HAP-1 (cell line): ENCODE measurements around the gene SHROOM4.

ENCODE experiments used
- DNase-seq, 2 experiments: peaks; one replicate each; pipeline ENCODE4 v3.0.0-alpha.2; 2016 to 2020; ENCODE audit warnings: low spot score in 2 of 2
- H3K27me3 ChIP-seq: fragments of 250-450 bp; sonication (Bioruptor Pico); 2 replicates; pipeline ENCODE4 v1.5.1; 2020; ENCODE audit warnings: low read depth, mild to moderate bottlenecking, moderate library complexity
- H3K36me3 ChIP-seq: fragments of 250-450 bp; sonication (Bioruptor Pico); replicated peaks from 2 replicates; pipeline ENCODE4 v1.5.1; 2020; ENCODE audit warnings: mild to moderate bottlenecking
- H3K4me1 ChIP-seq: fragments of 250-450 bp; sonication (Bioruptor Pico); 2 replicates; pipeline ENCODE4 v1.5.1; 2020; ENCODE audit warnings: mild to moderate bottlenecking
- H3K4me3 ChIP-seq: fragments of 250-450 bp; sonication (Bioruptor Pico); 2 replicates; pipeline ENCODE4 v1.5.1; 2020; ENCODE audit warnings: mild to moderate bottlenecking, moderate library complexity
- H3K9me3 ChIP-seq: fragments of 250-450 bp; sonication (Bioruptor Pico); 2 replicates; pipeline ENCODE4 v1.5.1; 2020; ENCODE audit warnings: mild to moderate bottlenecking, moderate library complexity
- in situ Hi-C: fragments of 300-500 bp; cut with MboI; formaldehyde crosslinking; loops from 3 replicates; pipeline ENCODE4 v1.14.3; 2020; ENCODE audit warnings: low sequenced_read_pairs, inconsistent platforms, mixed read lengths

SHROOM4 gene

GRCh38 chrX:50813843-50814661, at the start of gene SHROOM4:
Gene SHROOM4, minus strand, starts transcription at chrX:50814194. Its CDS starts 176 bp downstream, at chrX:50814018.
- peak; percentile 87 to 88 for DNase-seq
- Histone ChIP-seq H3K9me3 (no peaks in the 10 kb centered on the region), H3K27me3 (no peaks in the 10 kb centered on the region), H3K4me1 (peaks cover 12% of the 10 kb centered on the region), H3K36me3 (no peaks in the 10 kb centered on the region), H3K4me3 (peak within 1 kb of the TSS; percentile 48)
- in situ Hi-C loops: no loop called here

DNA sequence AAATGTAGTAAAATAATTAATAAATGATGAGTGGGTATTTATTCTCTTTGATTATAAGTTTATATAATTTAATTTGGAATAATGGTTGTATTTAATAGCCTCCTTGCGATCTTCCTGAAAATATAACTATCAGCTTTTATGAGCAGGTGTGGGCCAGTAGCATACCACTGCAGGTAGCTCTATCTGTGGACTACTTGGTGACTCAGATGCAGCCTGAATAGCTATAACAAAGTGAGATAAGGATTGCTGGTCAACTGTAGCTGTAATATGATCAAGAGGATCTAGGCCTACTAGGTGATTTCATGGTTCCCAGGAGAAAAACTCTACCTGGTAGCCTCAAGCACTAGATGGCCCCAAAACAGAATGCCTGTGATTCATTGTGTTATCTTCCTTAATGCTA, 49.5 kb upstream of the SHROOM4 start:
- DNase-seq: no peak
- no peaks in the 10 kb centered on the region for H3K27me3 ChIP-seq
- H3K4me3 ChIP-seq: no peak overlapping the region
- no peaks in the 10 kb centered on the region for H3K9me3 ChIP-seq
- in situ Hi-C loops: no loop called here
- no peaks in the 10 kb centered on the region for H3K4me1 ChIP-seq
- H3K36me3 ChIP-seq: no peaks in the 10 kb centered on the region

GRCh38 chrX:50860518-50860917, 46.5 kb upstream of the SHROOM4 start:
- in situ Hi-C loops: no loop called here
- H3K4me1 ChIP-seq: no peaks in the 10 kb centered on the region
- no peaks in the 10 kb centered on the region for H3K36me3 ChIP-seq
- no peaks in the 10 kb centered on the region for H3K9me3 ChIP-seq
- no peak for DNase-seq
- no peak overlapping the region for H3K4me3 ChIP-seq
- no peaks in the 10 kb centered on the region; the same call in 1 of the 2 replicates for H3K27me3 ChIP-seq

GRCh38 chrX:50858548-50858947, 44.6 kb upstream of the SHROOM4 start:
- H3K9me3 ChIP-seq: no peaks in the 10 kb centered on the region
- H3K4me1 ChIP-seq: 0 out of 2 replicates have a peak, but pooled peaks cover 4% of the 10 kb centered on the region
- no peaks in the 10 kb centered on the region; the same call in 1 of the 2 replicates for H3K27me3 ChIP-seq
- DNase-seq: no peak
- in situ Hi-C loops: no loop called here
- no peak overlapping the region for H3K4me3 ChIP-seq
- H3K36me3 ChIP-seq: no peaks in the 10 kb centered on the region

GRCh38 chrX:50853399-50853798, 39.4 kb upstream of the SHROOM4 start:
- in situ Hi-C loops: no loop called here
- Histone ChIP-seq H3K27me3 (no peaks in the 10 kb centered on the region; the same call in 1 of the 2 replicates), H3K36me3 (no peaks in the 10 kb centered on the region), H3K9me3 (no peaks in the 10 kb centered on the region), H3K4me3 (no peak overlapping the region), H3K4me1 (0 out of 2 replicates have a peak, but pooled peaks cover 4% of the 10 kb centered on the region)
- no peak for DNase-seq

DNA sequence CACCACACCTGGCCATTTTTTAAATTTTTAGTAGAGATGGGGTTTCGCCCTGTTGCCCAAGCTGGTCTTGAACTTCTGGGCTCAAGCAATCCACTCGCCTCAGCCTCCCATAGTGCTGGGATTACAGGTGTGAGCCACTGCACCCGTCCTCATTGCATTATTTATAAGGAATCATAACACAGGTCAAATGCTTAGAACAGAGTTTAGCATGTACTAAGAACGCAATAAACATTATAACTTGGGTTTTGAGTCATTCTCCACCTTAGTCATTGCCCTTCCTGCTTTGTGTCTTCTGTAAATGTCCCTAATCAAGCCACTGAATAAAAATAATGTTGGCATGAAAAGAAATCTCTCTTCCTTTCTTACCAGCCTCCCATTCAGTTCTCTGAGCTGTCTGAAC, 38.5 kb upstream of the SHROOM4 start:
- Histone ChIP-seq H3K27me3 (no peaks in the 10 kb centered on the region; the same call in 1 of the 2 replicates), H3K36me3 (no peaks in the 10 kb centered on the region)
- in situ Hi-C loops: no loop called here

DNA sequence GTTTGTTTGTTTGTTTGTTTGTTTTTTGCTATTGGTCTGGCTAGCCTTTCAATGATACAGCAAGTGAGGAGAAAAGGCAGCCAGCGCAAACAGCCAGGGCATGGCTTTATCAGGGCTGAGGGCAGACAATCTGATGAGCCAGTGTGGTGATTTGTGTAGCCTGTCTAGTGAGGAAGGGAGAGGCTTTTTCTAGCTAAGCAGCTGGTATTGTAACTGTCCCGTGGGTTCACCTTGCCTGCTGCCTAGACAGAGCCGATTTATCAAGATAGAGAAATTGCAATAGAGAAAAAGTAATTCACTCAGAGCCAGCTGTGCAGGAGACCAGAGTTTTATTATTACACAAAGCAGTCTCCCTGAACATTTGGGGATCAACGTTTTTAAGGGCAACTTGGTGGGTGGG, 28.2 kb upstream of the SHROOM4 start:
- no peaks in the 10 kb centered on the region for H3K4me1 ChIP-seq

More for the DNA sequence above, 38.5 kb upstream of the SHROOM4 start:
- Histone ChIP-seq H3K4me3 (no peak overlapping the region), H3K4me1 (0 out of 2 replicates have a peak, but pooled peaks cover 4% of the 10 kb centered on the region), H3K9me3 (no peaks in the 10 kb centered on the region)
- no peak for DNase-seq

DNA sequence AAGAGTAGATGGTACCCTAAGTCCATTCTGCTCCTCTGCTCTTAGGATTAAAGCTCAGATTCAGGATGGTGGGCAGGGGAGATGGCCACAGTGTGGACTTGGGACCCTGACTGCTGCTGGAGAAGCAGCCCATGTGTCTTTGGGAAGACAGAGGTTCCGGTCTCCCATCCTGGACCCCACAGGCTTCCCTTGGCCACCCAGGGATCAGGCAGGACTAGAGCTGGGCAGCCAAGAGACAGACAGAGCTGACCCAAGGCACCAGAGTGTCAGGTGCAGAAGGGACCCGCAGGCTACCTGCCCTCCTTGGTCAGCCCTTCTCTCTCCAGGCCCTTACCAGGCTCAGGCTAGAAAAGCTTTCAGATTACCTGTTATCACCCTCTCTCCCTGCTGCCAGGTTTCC, 25.7 kb upstream of the SHROOM4 start:
- no peaks in the 10 kb centered on the region for H3K27me3 ChIP-seq
- no peak overlapping the region for H3K4me3 ChIP-seq
- no peaks in the 10 kb centered on the region for H3K36me3 ChIP-seq
- no peaks in the 10 kb centered on the region for H3K4me1 ChIP-seq
- in situ Hi-C loops: no loop called here
- H3K9me3 ChIP-seq: no peaks in the 10 kb centered on the region
- DNase-seq: no peak

More for the DNA sequence above, 28.2 kb upstream of the SHROOM4 start:
- no peaks in the 10 kb centered on the region for H3K36me3 ChIP-seq
- no peak overlapping the region for H3K4me3 ChIP-seq
- DNase-seq: no peak
- H3K9me3 ChIP-seq: no peaks in the 10 kb centered on the region
- in situ Hi-C loops: no loop called here
- no peaks in the 10 kb centered on the region for H3K27me3 ChIP-seq

- in situ Hi-C loops: no loop called here
- no peaks in the 10 kb centered on the region for H3K4me1 ChIP-seq
- H3K36me3 ChIP-seq: no peaks in the 10 kb centered on the region
- H3K9me3 ChIP-seq: no peaks in the 10 kb centered on the region
- H3K27me3 ChIP-seq: no peaks in the 10 kb centered on the region
- no peak overlapping the region for H3K4me3 ChIP-seq
- DNase-seq: peak; percentile 8 to 10
These were observed 25.0 kb upstream of the SHROOM4 start for GRCh38 chrX:50838820-50839600.

- Histone ChIP-seq H3K9me3 (no peaks in the 10 kb centered on the region), H3K4me3 (no peak overlapping the region), H3K4me1 (no peaks in the 10 kb centered on the region), H3K36me3 (no peaks in the 10 kb centered on the region), H3K27me3 (no peaks in the 10 kb centered on the region)
- in situ Hi-C loops: no loop called here
- no peak for DNase-seq
These were observed 14.0 kb upstream of the SHROOM4 start for GRCh38 chrX:50827996-50828395.

DNA sequence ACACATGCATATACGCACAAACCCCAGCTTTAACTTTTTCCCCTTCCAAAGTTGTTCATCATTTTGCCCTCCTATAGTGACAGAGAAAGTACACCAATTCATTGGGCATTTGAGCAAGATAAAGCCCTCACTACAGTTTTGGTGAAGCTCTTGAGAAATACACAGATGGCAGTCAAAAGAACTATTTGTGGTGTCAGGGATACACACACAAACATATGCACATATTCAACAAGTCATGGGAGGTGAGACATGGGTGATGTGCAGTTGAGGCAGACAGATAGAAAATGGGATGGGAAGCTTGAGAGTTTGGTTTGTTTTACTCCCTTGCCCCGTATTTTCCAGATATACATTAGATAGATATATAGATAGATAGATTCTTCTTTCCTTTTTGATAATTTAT, 11.8 kb upstream of the SHROOM4 start:
- H3K27me3 ChIP-seq: no peaks in the 10 kb centered on the region
- no peaks in the 10 kb centered on the region for H3K9me3 ChIP-seq
- in situ Hi-C loops: no loop called here
- no peak overlapping the region for H3K4me3 ChIP-seq
- no peak for DNase-seq
- no peaks in the 10 kb centered on the region for H3K36me3 ChIP-seq
- no peaks in the 10 kb centered on the region for H3K4me1 ChIP-seq

DNA sequence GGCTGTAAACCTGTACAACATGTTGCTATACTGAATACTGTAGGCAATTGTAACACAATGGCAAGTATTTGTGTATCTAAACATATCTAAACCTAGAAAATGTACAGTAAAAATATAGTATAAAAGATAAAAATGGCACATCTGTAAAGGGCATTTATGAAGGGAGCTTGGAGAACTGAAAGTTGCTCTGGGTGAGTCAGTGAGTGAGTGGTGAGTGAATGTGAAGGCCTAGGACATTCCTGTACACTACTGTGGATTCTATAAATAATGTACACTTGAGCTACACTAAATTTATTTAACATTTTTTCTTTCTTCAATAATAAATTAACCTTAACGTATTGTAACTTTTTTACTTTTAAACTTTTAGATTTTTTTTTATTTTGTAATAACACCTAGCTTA, 5.0 kb upstream of the SHROOM4 start:
- in situ Hi-C loops: no loop called here
- no peaks in the 10 kb centered on the region for H3K36me3 ChIP-seq
- H3K9me3 ChIP-seq: no peaks in the 10 kb centered on the region
- H3K27me3 ChIP-seq: no peaks in the 10 kb centered on the region
- no peak overlapping the region for H3K4me3 ChIP-seq
- H3K4me1 ChIP-seq: peaks cover 8% of the 10 kb centered on the region
- no peak for DNase-seq

- Histone ChIP-seq H3K4me3 (no peak overlapping the region), H3K4me1 (peaks cover 12% of the 10 kb centered on the region), H3K9me3 (no peaks in the 10 kb centered on the region), H3K36me3 (no peaks in the 10 kb centered on the region), H3K27me3 (no peaks in the 10 kb centered on the region)
- in situ Hi-C loops: no loop called here
- no peak for DNase-seq
These were observed 1.1 kb upstream of the SHROOM4 start for GRCh38 chrX:50815120-50815519.

DNA sequence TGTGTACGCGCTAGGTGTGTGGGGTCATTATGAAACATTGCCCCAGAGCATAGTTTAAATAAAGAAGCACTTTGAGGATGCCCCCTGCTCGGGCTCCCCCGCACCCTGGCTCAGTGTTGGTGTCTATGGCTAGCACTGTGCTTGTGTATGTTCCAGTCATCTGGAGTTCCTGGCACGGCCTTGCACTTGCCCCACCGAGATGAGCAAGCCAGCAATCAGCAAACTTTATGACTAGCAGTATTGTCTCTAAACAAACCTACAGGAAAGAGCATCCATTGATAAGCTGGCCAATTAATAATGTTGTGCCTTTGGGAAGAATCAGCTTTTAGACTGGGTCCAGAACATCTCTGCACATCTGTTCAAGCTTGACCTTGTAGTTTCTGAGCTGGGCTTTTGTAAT, 707 bp upstream of the SHROOM4 start:
- peak overlapping the region; percentile 48 for H3K4me3 ChIP-seq
- no peaks in the 10 kb centered on the region for H3K27me3 ChIP-seq
- in situ Hi-C loops: no loop called here
- no peaks in the 10 kb centered on the region for H3K9me3 ChIP-seq
- no peaks in the 10 kb centered on the region for H3K36me3 ChIP-seq
- DNase-seq: no peak
- peaks cover 12% of the 10 kb centered on the region for H3K4me1 ChIP-seq
